H1 (cell line): ENCODE results near the gene CNNM2. TPM values are rescaled to one million over a fixed set of nuclear protein-coding genes. Genes with fewer than 3 reads are reported as not detected.

Source experiments
- CTCF ChIA-PET: fragments of 300-600 bp; sonication (Branson Sonifier 250); formaldehyde crosslinking; loops from one replicate; lab custom pipeline; 2021; ENCODE audit not compliant: partially characterized antibody; lab: Charles Lee
- POLR2A ChIA-PET: fragments of 300-600 bp; sonication (Branson Sonifier 250); formaldehyde crosslinking; loops from one replicate; lab custom pipeline; 2021; ENCODE audit warnings: inconsistent platforms; ENCODE audit not compliant: partially characterized antibody; lab: Charles Lee
- DNase-seq, 2 experiments: peaks; one replicate each; pipeline versions ENCODE4 v3.0.0 to v3.0.0-alpha.2; 2010 to 2022; ENCODE audit warnings: low spot score in 2 of 2, low read depth in 1 of 2, mixed read lengths in 1 of 2
- FAIRE-seq: peaks from 2 replicates; lab custom pipeline; 2011; peaks lifted over from hg19 to GRCh38; lab: Jason Lieb, UNC
- H2AFZ ChIP-seq: 2 replicates; pipeline ENCODE4 v1.8.1; 2012; ENCODE audit warnings: low read length, inconsistent platforms
- H2AK5ac ChIP-seq: 2 replicates; pipeline ENCODE4 v1.6.1; 2013; ENCODE audit warnings: low read depth, low read length
- H2BK120ac ChIP-seq: replicated peaks from 2 replicates; pipeline ENCODE3; 2013; ENCODE audit warnings: low read depth, low read length, inconsistent platforms
- H2BK12ac ChIP-seq: 2 replicates; pipeline ENCODE4 v1.6.1; 2013; ENCODE audit warnings: low read depth, low read length
- H2BK15ac ChIP-seq: 2 replicates; pipeline ENCODE4 v1.6.1; 2013; ENCODE audit warnings: low read length
- H2BK20ac ChIP-seq: 2 replicates; pipeline ENCODE4 v1.6.1; 2013; ENCODE audit warnings: low read length
- H2BK5ac ChIP-seq: 2 replicates; pipeline ENCODE4 v1.6.1; 2013; ENCODE audit warnings: low read depth, low read length
- H3K14ac ChIP-seq: 2 replicates; pipeline ENCODE4 v1.6.1; 2013; ENCODE audit warnings: inconsistent platforms; ENCODE audit not compliant: insufficient read length
- H3K18ac ChIP-seq: 2 replicates; pipeline ENCODE4 v1.6.1; 2013; ENCODE audit warnings: low read length; ENCODE audit errors: extremely low read depth
- H3K23ac ChIP-seq: 2 replicates; pipeline ENCODE4 v1.6.1; 2013; ENCODE audit warnings: inconsistent platforms; ENCODE audit not compliant: insufficient read length
- H3K23me2 ChIP-seq: 2 replicates; pipeline ENCODE4 v1.6.1; 2013; ENCODE audit warnings: low read depth, low read length
- H3K27ac ChIP-seq: 2 replicates; pipeline ENCODE4 v1.6.1; 2011; ENCODE audit warnings: low read depth, low read length, inconsistent platforms
- H3K27me3 ChIP-seq, 4 experiments: replicated peaks in 1 of 4; 1 replicate in 1 of 4; 2 replicates in 3 of 4; pipeline versions ENCODE4 v1.6.1 to v1.8.1; 2011 to 2013; ENCODE audit warnings: low read length in 3 of 4, mild to moderate bottlenecking in 3 of 4, inconsistent platforms in 2 of 4, mixed read lengths in 2 of 4, moderate library complexity in 1 of 4; ENCODE audit not compliant: control insufficient read depth in 3 of 4, insufficient read depth in 3 of 4; ENCODE audit errors: extremely low read depth in 1 of 4
- H3K36me3 ChIP-seq, 4 experiments: 2 replicates each; pipeline versions ENCODE4 v1.6.1 to v1.8.1; 2011 to 2013; ENCODE audit warnings: mild to moderate bottlenecking in 4 of 4, low read length in 3 of 4, moderate library complexity in 2 of 4, control low read depth in 1 of 4, inconsistent platforms in 1 of 4; ENCODE audit not compliant: insufficient read depth in 4 of 4, control insufficient read depth in 2 of 4
- H3K4ac ChIP-seq: replicated peaks from 2 replicates; pipeline ENCODE3; 2013; ENCODE audit warnings: low read length, low read depth, mixed read lengths, inconsistent platforms; ENCODE audit not compliant: insufficient read length
- H3K4me1 ChIP-seq, 4 experiments: replicated peaks in 1 of 4; 1 replicate in 1 of 4; 2 replicates in 3 of 4; pipeline versions ENCODE4 v1.6.1 to v1.8.1; 2011 to 2013; ENCODE audit warnings: low read length in 3 of 4, inconsistent platforms in 2 of 4, mixed read lengths in 1 of 4; ENCODE audit not compliant: insufficient read depth in 4 of 4, control insufficient read depth in 3 of 4
- H3K4me2 ChIP-seq, 2 experiments: 2 replicates each; pipeline versions ENCODE4 v1.6.1 to v1.8.1; 2011 to 2013; ENCODE audit warnings: low read depth in 2 of 2, low read length in 2 of 2, control low read depth in 1 of 2, inconsistent platforms in 1 of 2, mild to moderate bottlenecking in 1 of 2; ENCODE audit not compliant: insufficient read depth in 1 of 2
- H3K4me3 ChIP-seq, 4 experiments: fragments of 200-600, 300-600 bp in 1 of 4; sonication (generic), shearing (Covaris generic), sonication (Bioruptor Twin) in 1 of 4; 2 replicates each; pipeline versions ENCODE4 v1.5.1 to v1.8.1; 2011 to 2016; ENCODE audit warnings: low read length in 4 of 4, low read depth in 3 of 4, control low read depth in 2 of 4, inconsistent platforms in 2 of 4, mild to moderate bottlenecking in 2 of 4, mixed read lengths in 1 of 4, moderate library complexity in 1 of 4; ENCODE audit not compliant: insufficient read depth in 2 of 4; ENCODE audit errors: extremely low read depth in 1 of 4
- H3K56ac ChIP-seq: replicated peaks from 2 replicates; pipeline ENCODE3; 2013; ENCODE audit warnings: low read depth, mild to moderate bottlenecking, mixed read lengths, low read length, inconsistent platforms; ENCODE audit not compliant: insufficient read length
- H3K79me1 ChIP-seq: 2 replicates; pipeline ENCODE4 v1.6.1; 2013; ENCODE audit warnings: low read depth, low read length, control low read depth
- H3K79me2 ChIP-seq, 2 experiments: 2 replicates each; pipeline versions ENCODE4 v1.6.1 to v1.8.1; 2012 to 2013; ENCODE audit warnings: low read length in 2 of 2, mild to moderate bottlenecking in 2 of 2, inconsistent platforms in 1 of 2; ENCODE audit not compliant: insufficient read depth in 2 of 2, control insufficient read depth in 1 of 2
- H3K9ac ChIP-seq, 4 experiments: replicated peaks in 1 of 4; 1 replicate in 1 of 4; 2 replicates in 3 of 4; pipeline versions ENCODE4 v1.6.1 to v1.8.1; 2011 to 2013; ENCODE audit warnings: low read depth in 3 of 4, low read length in 3 of 4, control low read depth in 2 of 4, mild to moderate bottlenecking in 2 of 4, moderate library complexity in 2 of 4, inconsistent platforms in 1 of 4; ENCODE audit errors: extremely low read depth in 1 of 4
- H3K9me3 ChIP-seq, 2 experiments: 2 replicates each; pipeline versions ENCODE4 v1.6.1 to v1.8.1; 2012 to 2013; ENCODE audit warnings: mild to moderate bottlenecking in 2 of 2, moderate library complexity in 2 of 2, control low read depth in 1 of 2, inconsistent platforms in 1 of 2, low read depth in 1 of 2, low read length in 1 of 2, mixed read lengths in 1 of 2; ENCODE audit not compliant: insufficient read depth in 2 of 2
- H4K20me1 ChIP-seq, 2 experiments: replicated peaks in 1 of 2; 2 replicates each; pipeline versions ENCODE3 to v1.8.1; 2011 to 2013; ENCODE audit warnings: inconsistent platforms in 2 of 2, low read length in 2 of 2, mild to moderate bottlenecking in 1 of 2; ENCODE audit not compliant: insufficient read depth in 2 of 2, control insufficient read depth in 1 of 2
- H4K5ac ChIP-seq: 2 replicates; pipeline ENCODE4 v1.6.1; 2013; ENCODE audit warnings: low read length, low read depth, mixed read lengths, inconsistent platforms; ENCODE audit not compliant: insufficient read length
- H4K8ac ChIP-seq: 2 replicates; pipeline ENCODE4 v1.8.0; 2013; ENCODE audit warnings: mild to moderate bottlenecking, moderate library complexity, low read length, inconsistent platforms; ENCODE audit not compliant: insufficient read depth; ENCODE audit errors: extremely low read depth
- H4K91ac ChIP-seq: replicated peaks from 2 replicates; pipeline ENCODE3; 2013; ENCODE audit warnings: low read length, mixed read lengths, inconsistent platforms; ENCODE audit not compliant: insufficient read length
- ASH2L ChIP-seq: fragments of 200-600, 300-600 bp; sonication (generic); IDR thresholded peaks from one replicate; pipeline ENCODE4 v1.7.1; 2017; ENCODE audit warnings: low read length
- CREB1 ChIP-seq: IDR thresholded peaks from 2 replicates; pipeline ENCODE4 v1.6.1; 2012; ENCODE audit warnings: inconsistent platforms
- CTCF ChIP-seq, 3 experiments: IDR thresholded peaks; 1 replicate in 2 of 3; 2 replicates in 1 of 3; pipeline versions ENCODE4 v1.5.1 to v1.6.1; 2011; ENCODE audit warnings: low read length in 3 of 3, mild to moderate bottlenecking in 3 of 3, inconsistent platforms in 2 of 3, low read depth in 1 of 3, moderate library complexity in 1 of 3; ENCODE audit not compliant: insufficient read depth in 1 of 3; ENCODE audit errors: control extremely low read depth in 1 of 3
- GABPA ChIP-seq: IDR thresholded peaks from 2 replicates; pipeline ENCODE4 v1.6.1; 2011; ENCODE audit warnings: mild to moderate bottlenecking, low read length, moderate library complexity, borderline replicate concordance; ENCODE audit not compliant: insufficient read depth
- HDAC2 ChIP-seq, 2 experiments: fragments of 300-600 bp in 1 of 2; sonication (generic) in 1 of 2; IDR thresholded peaks; 2 replicates each; pipeline ENCODE4 v1.6.1; 2011 to 2012; ENCODE audit warnings: low read depth in 2 of 2, low read length in 2 of 2, mild to moderate bottlenecking in 2 of 2, moderate library complexity in 2 of 2, borderline replicate concordance in 1 of 2, inconsistent platforms in 1 of 2
- JUND ChIP-seq: IDR thresholded peaks from 2 replicates; pipeline ENCODE4 v1.6.1; 2011; ENCODE audit warnings: mild to moderate bottlenecking, improper control_type of control experiment, low read length
- POLR2A ChIP-seq, 2 experiments: IDR thresholded peaks; 1 replicate in 1 of 2; 2 replicates in 1 of 2; pipeline ENCODE4 v1.6.1; 2011; ENCODE audit warnings: low read depth in 2 of 2, low read length in 2 of 2, mild to moderate bottlenecking in 2 of 2; ENCODE audit errors: control extremely low read depth in 1 of 2
- TCF12 ChIP-seq: IDR thresholded peaks from 2 replicates; pipeline ENCODE4 v1.6.1; 2011; ENCODE audit warnings: low read depth, mild to moderate bottlenecking, low read length
- ZNF274 ChIP-seq: IDR thresholded peaks from 2 replicates; pipeline ENCODE4 v1.7.0; 2012; ENCODE audit warnings: low read length, borderline replicate concordance; ENCODE audit errors: extremely low read depth
- WGBS, 2 experiments: shearing (Covaris generic) in 1 of 2; methylation state at CpG; one replicate each; pipeline versions ENCODE4 v1.1.6 to v1.1.7; 2013 to 2015; ENCODE audit warnings: low lambda C conversion rate in 2 of 2, mixed read lengths in 2 of 2, inconsistent platforms in 1 of 2, low coverage in 1 of 2, missing lambda C conversion rate in 1 of 2; ENCODE audit not compliant: insufficient replicate concordance in 2 of 2, insufficient coverage in 1 of 2, insufficient read length in 1 of 2; ENCODE audit errors: extremely low coverage in 1 of 2, missing lambda C conversion rate in 1 of 2; 5-methylcytosine and 5-hydroxymethylcytosine counted together
- polyA plus RNA-seq, 7 experiments: library from polyadenylated mRNA; depleted of rRNA in 3 of 7; stranded (reverse) in 5 of 7; unstranded in 2 of 7; fragments of >200 nt in 5 of 7; fragments of 200-250 nt in 2 of 7; gene quantifications; 1 replicate in 5 of 7; 2 replicates in 1 of 7; 4 replicates in 1 of 7; pipeline versions ENCODE4 v1.2.1 to v1.2.3, GENCODE V29; 2011 to 2013; ENCODE audit warnings: missing spikeins in 2 of 7, mixed read lengths in 2 of 7
- total RNA-seq: library from RNA; stranded (reverse); fragmentation: NEBNext Ultra II Directional; extraction: Animal tissue kit (Norgen Biotek cat#: 25700); gene quantifications from 2 replicates; pipeline ENCODE4 v1.2.1, GENCODE V29; 2021
- TF ChIP-seq, protein P1 (sequence below): IDR thresholded peaks from 2 replicates; pipeline ENCODE4 v1.6.1; 2011; ENCODE audit warnings: low read depth, mild to moderate bottlenecking, low read length; ENCODE audit not compliant: insufficient read depth

CNNM2 gene
- total and polyA plus RNA-seq, 2 of the 8 experiments (the other 6 are each of a cell fraction or from before 2014, with no cell fraction given) = 7.3 to 23.6 TPM

- Histone ChIP-seq H3K18ac (no peak overlapping the region), H4K5ac (no peak overlapping the region), H3K79me1 (no peaks in the 10 kb centered on the region; the same call in 1 of the 2 replicates), H3K4me1 (no peaks in the 10 kb centered on the region), H3K4ac (no peak overlapping the region), H2AFZ (no peak overlapping the region), H4K8ac (no peak overlapping the region), H2AK5ac (no peak overlapping the region), H2BK15ac (no peak overlapping the region), H3K27ac (no peak overlapping the region), H2BK12ac (no peak overlapping the region), H3K9me3 (no peaks in the 10 kb centered on the region), H2BK20ac (no peak overlapping the region), H4K20me1 (peaks cover 0 to 4% of the 10 kb centered on the region in 2 experiments), H2BK5ac (no peak overlapping the region), H4K91ac (no peak overlapping the region), H3K23me2 (no peaks in the 10 kb centered on the region), H3K4me3 (no peak overlapping the region), H3K23ac (no peak overlapping the region), H3K56ac (no peak overlapping the region), H3K14ac (no peak overlapping the region), H3K36me3 (peaks cover 6 to 74% (median 36%) of the 10 kb centered on the region in 4 experiments), H3K79me2 (no peaks in the 10 kb centered on the region), H3K4me2 (no peak overlapping the region), H3K9ac (no peak overlapping the region), H2BK120ac (no peak overlapping the region), H3K27me3 (no peaks in the 10 kb centered on the region)
- POLR2A ChIA-PET = no interaction called here
- FAIRE-seq (no peak), DNase-seq (no peak)
- CTCF ChIA-PET = interaction anchor here (4.2 kb wide), 1 partner anchor 155 kb away, joined by 30 read pairs; no protein-coding TSS in a partner anchor
- TF ChIP-seq CTCF (IDR thresholded peaks at IDR 0.05; ENCODE audit: control extremely low read depth in 1 of 3, insufficient read depth in 1 of 3, low read depth in 1 of 3, low read length in 3 of 3) (no peak), ZNF274 (no peak), TCF12 (no peak), HDAC2 (IDR thresholded peaks at IDR 0.05; ENCODE audit: borderline replicate concordance in 1 of 2, low read depth in 2 of 2, low read length in 2 of 2) (no peak), CREB1 (no peak), POLR2A (IDR thresholded peaks at IDR 0.05; ENCODE audit: control extremely low read depth in 1 of 2, low read depth in 2 of 2, low read length in 2 of 2) (no peak), JUND (no peak), GABPA (no peak), ASH2L (no peak)
- TF ChIP-seq, protein P1, sequence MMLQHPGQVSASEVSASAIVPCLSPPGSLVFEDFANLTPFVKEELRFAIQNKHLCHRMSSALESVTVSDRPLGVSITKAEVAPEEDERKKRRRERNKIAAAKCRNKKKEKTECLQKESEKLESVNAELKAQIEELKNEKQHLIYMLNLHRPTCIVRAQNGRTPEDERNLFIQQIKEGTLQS = no peak
- WGBS, 2 experiments = 92% methylated on average over 10 of the region's 10 CpGs; no CpG with 5 or more reads in 1 of the 2 experiments
Measured at GRCh38 chr10:103089493-103089892, 171.4 kb downstream of the CNNM2 start.
